Right lobe of liver (tissue), 6 donors: ENCODE measurements around the gene UVRAG. TPM values are rescaled to one million over a fixed set of nuclear protein-coding genes. Genes with fewer than 3 reads are reported as not detected.

Experiments
- ATAC-seq, 4 donors: fragments of 200-7000 bp; cut with Tn5 transposase; one replicate each; pipeline ENCODE4 v1.9.1; 2020; ENCODE audit warnings: mild to moderate bottlenecking in 4 of 4, moderate library complexity in 4 of 4
- DNase-seq, 3 donors: peaks; one replicate each; pipeline ENCODE4 v3.0.0-alpha.2; 2020
- H3K27ac ChIP-seq, 3 donors: fragments of 200-600 bp; one replicate each; pipeline ENCODE4 v1.8.0; 2022
- H3K27me3 ChIP-seq, 2 donors: fragments of 200-600 bp; one replicate each; pipeline ENCODE4 v1.8.0; 2022
- H3K36me3 ChIP-seq, 4 donors: fragments of 200-600 bp; sonication (generic) in 1 of 4; one replicate each; pipeline versions ENCODE4 v1.5.1 to v1.8.0; 2017 to 2022; ENCODE audit warnings: control low read depth in 1 of 4
- H3K4me1 ChIP-seq, 4 donors: fragments of 200-600 bp; sonication (generic) in 1 of 4; one replicate each; pipeline versions ENCODE4 v1.5.1 to v1.8.0; 2017 to 2022; ENCODE audit warnings: control low read depth in 1 of 4
- H3K4me3 ChIP-seq, 3 donors: fragments of 200-600 bp; one replicate each; pipeline ENCODE4 v1.8.0; 2022
- H3K9me3 ChIP-seq, 4 donors: fragments of 200-600 bp; sonication (generic) in 1 of 4; one replicate each; pipeline versions ENCODE4 v1.5.1 to v1.8.0; 2017 to 2022; ENCODE audit warnings: control low read depth in 1 of 4
- POLR2A ChIP-seq: fragments of 450-650 bp; IDR thresholded peaks from one replicate; pipeline ENCODE4 v1.6.1; 2017; ENCODE audit warnings: antibody characterized with exemption, mild to moderate bottlenecking
- WGBS: methylation state at CpG from one replicate; pipeline ENCODE4 v1.1.6; 2018; ENCODE audit warnings: low coverage, low lambda C conversion rate; ENCODE audit not compliant: insufficient coverage; ENCODE audit errors: missing lambda C conversion rate; 5-methylcytosine and 5-hydroxymethylcytosine counted together
- intact Hi-C, 2 donors: fragments of 100-400 bp; cut with DNase I; formaldehyde crosslinking; loops; one replicate each; pipeline versions ENCODE4 v1.11.2 to v1.14.1; 2022
- total RNA-seq, 6 experiments: library from RNA; depleted of rRNA in 2 of 6; stranded (reverse); fragments of >200 nt in 2 of 6; fragmentation: NEBNext Ultra II Directional in 3 of 6; extraction: Animal tissue kit (Norgen Biotek cat#: 25700) in 3 of 6; gene quantifications; one replicate each; pipeline versions ENCODE4 v1.1.0 to v1.2.4, GENCODE V29; 2016 to 2023
- TF ChIP-seq, protein P1 (sequence below), 4 donors: fragments of 200-600 bp in 3 of 4; fragments of 450-650 bp in 1 of 4; IDR thresholded peaks; one replicate each; pipeline versions ENCODE4 v1.5.1 to v1.8.0; 2016 to 2022; ENCODE audit warnings: antibody characterized with exemption in 4 of 4, mild to moderate bottlenecking in 2 of 4
- donor health status: DM: no; HTN: yes; CAD: no.
- donor health status: DM: no; HTN: no; CAD: no.
- donor health status: DM: no; HTN: no; CAD: no.
- donor health status: DM: no; HTN: yes; CAD: no.
- donor health status: DM: no; HTN: yes; CAD: no.

Gene UVRAG
- total RNA-seq, 6 experiments from 2014 or later = 8.8 to 12.6 (median 10.3) TPM

DNA sequence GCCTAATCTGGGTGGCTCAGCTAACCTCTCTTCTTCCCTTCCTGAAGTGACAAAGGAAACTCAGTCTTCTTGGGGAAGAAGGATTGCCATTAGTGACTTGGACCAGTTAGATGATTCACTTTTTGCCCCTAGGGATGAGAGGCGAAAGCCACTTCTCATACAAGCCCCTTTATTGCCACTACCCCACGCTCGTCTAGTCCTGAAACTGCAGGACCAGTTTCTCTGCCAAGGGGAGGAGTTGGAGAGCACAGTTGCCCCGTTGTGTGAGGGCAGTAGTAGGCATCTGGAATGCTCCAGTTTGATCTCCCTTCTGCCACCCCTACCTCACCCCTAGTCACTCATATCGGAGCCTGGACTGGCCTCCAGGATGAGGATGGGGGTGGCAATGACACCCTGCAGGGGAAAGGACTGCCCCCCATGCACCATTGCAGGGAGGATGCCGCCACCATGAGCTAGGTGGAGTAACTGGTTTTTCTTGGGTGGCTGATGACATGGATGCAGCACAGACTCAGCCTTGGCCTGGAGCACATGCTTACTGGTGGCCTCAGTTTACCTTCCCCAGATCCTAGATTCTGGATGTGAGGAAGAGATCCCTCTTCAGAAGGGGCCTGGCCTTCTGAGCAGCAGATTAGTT, 14.2 kb upstream of the UVRAG start:
- DNase-seq (no peak), ATAC-seq (no peak)
- no peak for TF ChIP-seq POLR2A
- TF ChIP-seq, protein P1, sequence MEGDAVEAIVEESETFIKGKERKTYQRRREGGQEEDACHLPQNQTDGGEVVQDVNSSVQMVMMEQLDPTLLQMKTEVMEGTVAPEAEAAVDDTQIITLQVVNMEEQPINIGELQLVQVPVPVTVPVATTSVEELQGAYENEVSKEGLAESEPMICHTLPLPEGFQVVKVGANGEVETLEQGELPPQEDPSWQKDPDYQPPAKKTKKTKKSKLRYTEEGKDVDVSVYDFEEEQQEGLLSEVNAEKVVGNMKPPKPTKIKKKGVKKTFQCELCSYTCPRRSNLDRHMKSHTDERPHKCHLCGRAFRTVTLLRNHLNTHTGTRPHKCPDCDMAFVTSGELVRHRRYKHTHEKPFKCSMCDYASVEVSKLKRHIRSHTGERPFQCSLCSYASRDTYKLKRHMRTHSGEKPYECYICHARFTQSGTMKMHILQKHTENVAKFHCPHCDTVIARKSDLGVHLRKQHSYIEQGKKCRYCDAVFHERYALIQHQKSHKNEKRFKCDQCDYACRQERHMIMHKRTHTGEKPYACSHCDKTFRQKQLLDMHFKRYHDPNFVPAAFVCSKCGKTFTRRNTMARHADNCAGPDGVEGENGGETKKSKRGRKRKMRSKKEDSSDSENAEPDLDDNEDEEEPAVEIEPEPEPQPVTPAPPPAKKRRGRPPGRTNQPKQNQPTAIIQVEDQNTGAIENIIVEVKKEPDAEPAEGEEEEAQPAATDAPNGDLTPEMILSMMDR (IDR thresholded peaks at IDR 0.05) = no peak
- intact Hi-C loops = loop anchor here in 1 of 2 donors (10.0 kb wide), 1 partner anchor 64 kb away; no protein-coding TSS in a partner anchor
- H3K4me1 ChIP-seq = peaks cover 0 to 16% (median 4%) of the 10 kb centered on the region in 4 donors
- H3K27ac ChIP-seq = no peak overlapping the region
- no peaks in the 10 kb centered on the region for H3K9me3 ChIP-seq
- no peak overlapping the region for H3K4me3 ChIP-seq
- peaks cover 0 to 53% (median 23%) of the 10 kb centered on the region in 4 donors for H3K36me3 ChIP-seq
- 70% methylated on average over 2 of the region's 6 CpGs for WGBS
- H3K27me3 ChIP-seq = no peaks in the 10 kb centered on the region

DNA sequence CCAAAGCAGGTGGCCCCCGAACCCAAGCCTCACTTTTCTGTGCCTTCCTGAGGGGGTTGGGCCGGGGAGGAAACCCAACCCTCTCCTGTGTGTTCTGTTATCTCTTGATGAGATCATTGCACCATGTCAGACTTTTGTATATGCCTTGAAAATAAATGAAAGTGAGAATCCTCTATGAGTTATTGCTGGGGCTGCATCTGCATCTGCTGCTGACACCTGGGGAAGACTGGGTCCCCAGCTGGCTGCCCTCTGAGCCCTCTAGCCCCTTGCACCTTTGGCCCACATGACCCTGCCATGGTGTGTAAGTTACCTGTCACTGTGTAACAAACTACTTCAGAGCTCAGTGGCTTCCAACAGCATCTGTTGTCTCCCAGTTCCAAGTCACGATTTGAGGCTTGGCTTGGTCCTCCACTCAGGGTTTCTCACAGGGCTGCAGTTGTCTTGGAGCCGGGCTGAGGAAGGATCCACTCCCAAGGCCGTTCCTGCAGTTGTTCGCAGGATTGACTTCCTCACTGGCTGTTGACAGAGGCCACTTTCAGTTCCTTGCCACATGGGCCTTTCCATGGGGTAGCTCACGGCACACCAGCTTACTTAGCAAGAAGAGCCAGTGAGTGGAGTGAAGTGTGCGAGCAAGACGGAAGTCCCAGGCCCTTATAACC, 13.5 kb upstream of the UVRAG start:
- H3K4me1 ChIP-seq = peaks cover 0 to 9% (median under 1%) of the 10 kb centered on the region in 4 donors
- DNase-seq (no peak), ATAC-seq (peak; percentile 19 to 58 (median 34))
- intact Hi-C loops = loop anchor here in 1 of 2 donors (10.0 kb wide), 1 partner anchor 63 kb away; no protein-coding TSS in a partner anchor
- 63% methylated on average over 8 of the region's 9 CpGs for WGBS
- H3K9me3 ChIP-seq = no peaks in the 10 kb centered on the region
- no peak for TF ChIP-seq POLR2A
- TF ChIP-seq, protein P1 (IDR thresholded peaks at IDR 0.05) = no peak
- peaks cover 0 to 50% (median 23%) of the 10 kb centered on the region in 4 donors for H3K36me3 ChIP-seq
- H3K27ac ChIP-seq = no peak overlapping the region
- no peak overlapping the region for H3K4me3 ChIP-seq
- no peaks in the 10 kb centered on the region for H3K27me3 ChIP-seq

DNA sequence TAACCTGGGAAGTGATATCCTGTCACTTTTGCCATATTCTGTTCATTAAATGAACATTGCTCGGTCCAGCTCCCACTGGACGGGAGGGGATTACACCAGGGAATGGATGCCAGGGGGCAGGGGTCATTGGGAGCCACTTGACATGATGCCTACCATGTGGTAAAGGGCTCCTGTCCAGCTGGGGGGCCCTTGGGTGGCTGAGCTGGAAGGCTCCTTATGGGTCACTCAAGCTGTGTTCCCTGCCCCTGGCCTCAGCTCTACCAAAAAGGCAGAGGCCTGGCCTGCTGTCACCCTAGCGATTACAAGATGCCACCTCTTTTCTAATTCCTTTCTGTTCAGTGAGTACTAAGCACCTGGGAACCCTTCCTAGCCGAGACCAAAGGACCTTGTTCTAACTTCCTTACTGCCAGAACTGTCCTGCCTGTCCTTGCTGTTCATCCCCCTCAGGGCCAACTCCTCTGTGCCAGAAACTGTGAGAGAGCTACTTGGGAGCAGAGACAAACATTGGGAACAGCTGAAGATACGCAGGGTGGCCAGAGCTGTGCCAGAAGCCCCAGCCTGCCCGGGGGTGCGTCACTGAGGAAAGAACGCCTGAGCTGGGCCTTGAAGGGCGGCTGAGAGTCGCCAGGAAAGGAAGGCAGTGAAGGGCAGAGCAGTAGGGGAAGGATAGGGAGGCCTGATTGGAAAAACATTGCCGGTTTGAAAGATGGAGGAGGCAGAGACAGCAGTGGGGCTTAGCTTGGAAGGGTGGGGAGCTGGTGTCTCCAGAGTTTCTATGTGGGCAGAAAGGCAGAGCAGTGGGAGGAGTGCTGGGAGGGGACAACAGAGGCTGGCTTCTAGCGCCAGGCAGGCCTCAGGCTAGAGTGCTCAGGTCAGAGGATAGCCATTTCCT, 12.7 kb upstream of the UVRAG start:
- Histone ChIP-seq H3K36me3 (peaks cover 0 to 43% (median 21%) of the 10 kb centered on the region in 4 donors), H3K27ac (no peak overlapping the region), H3K4me1 (peaks cover 0 to 2% (median 0%) of the 10 kb centered on the region in 4 donors), H3K9me3 (no peaks in the 10 kb centered on the region), H3K27me3 (no peaks in the 10 kb centered on the region), H3K4me3 (no peak overlapping the region)
- peak in 3 of 4 donors; percentile 4 to 33 (median 16) for ATAC-seq
- intact Hi-C loops = loop anchor here in 1 of 2 donors (10.0 kb wide), 1 partner anchor 63 kb away; no protein-coding TSS in a partner anchor
- 83% methylated on average over 8 of the region's 12 CpGs for WGBS
- TF ChIP-seq, protein P1 (IDR thresholded peaks at IDR 0.05) = no peak
- TF ChIP-seq POLR2A = no peak
- DNase-seq = peak in 1 of 3 donors; percentile 38
